CD4-positive, alpha-beta T cell treated with Interferon gamma for 1 hour (primary cell): Measurements from ENCODE around the gene ATG3.
"Not testable (repeated sequence)": the region's sequence is repeated elsewhere in the genome, so short reads cannot be mapped to it uniquely, and the experiment has no call there.

Experiments used
- DNase-seq: peaks from one replicate; pipeline ENCODE4 v3.0.0-alpha.2; 2020

Gene ATG3

DNA sequence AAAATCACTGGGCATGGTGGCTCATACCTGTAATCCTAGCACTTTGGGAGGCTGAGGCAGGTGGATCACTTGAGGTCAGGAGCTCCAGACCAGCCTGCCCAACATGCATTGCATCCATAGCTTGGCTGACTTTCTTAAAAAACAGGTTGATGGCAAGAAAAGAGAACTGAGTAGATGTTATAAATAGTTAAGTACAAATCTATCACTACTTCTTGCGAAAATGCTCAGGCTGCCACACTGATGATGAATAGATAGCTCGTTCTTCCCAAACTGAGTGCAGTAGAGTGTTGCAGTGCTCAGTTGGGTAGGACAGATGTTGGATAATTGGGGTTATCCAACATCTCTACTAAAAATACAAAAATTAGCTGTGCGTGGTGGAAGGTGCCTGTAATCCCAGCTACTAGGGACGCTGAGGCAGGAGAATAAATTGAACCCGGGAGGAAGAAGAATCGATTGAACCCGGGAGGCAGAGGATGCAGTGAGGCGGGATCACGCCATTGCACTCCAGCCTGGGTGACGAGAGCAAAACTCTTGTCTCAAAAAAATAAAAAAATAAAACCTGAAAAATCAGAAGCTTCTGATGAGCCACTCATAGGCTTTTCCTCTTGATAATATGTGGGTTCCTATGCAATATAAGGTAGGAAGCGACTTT is 63.7 kb downstream of the ATG3 start:
- DNase-seq: no peak

DNA sequence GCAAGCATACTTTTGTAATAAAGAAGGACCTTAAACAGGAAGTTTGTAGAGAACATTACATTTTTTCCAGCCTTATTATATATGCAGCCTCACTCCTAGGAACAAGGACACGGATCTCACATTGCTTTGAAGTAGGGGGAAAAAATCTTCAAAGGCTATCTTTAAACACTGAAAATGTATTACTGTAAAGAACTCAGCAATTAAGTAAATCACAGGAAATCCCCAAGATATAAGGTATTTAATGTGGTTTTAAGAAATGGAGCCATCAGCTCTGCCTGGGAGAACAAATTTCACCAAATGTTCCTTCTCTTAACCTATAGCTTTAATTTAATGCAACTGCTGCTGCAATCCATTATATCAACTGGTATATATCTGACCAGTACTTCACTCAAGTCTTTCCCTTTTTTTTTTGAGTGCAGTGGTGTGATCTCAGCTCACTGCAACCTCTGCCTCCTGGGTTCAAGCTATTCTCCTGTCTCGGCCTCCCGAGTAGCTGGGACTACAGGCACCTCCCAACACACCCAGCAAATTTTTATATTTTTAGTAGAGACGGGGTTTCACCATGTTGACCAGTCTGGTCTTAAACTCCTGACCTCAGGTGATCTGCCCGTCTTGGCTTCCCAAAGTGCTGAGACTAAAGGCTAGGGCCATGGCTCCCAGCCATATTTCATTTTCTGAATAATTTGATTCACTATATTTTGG is 65.2 kb downstream of the ATG3 start:
- no peak for DNase-seq

DNA sequence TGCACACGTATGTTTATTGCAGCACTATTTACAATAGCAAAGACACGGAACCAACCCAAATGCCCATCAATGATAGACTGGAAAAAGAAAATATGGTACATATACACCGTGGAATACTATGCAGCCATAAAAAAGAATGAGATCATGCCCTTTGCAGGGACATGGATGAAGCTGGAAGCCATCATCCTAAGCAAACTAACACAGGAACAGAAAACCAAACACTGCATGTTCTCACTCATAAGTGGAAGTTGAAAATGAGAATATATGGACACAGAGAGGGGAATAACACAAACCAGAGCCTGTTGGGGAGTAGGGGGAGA is 67.4 kb downstream of the ATG3 start:
- DNase-seq: not testable (repeated sequence)

DNA sequence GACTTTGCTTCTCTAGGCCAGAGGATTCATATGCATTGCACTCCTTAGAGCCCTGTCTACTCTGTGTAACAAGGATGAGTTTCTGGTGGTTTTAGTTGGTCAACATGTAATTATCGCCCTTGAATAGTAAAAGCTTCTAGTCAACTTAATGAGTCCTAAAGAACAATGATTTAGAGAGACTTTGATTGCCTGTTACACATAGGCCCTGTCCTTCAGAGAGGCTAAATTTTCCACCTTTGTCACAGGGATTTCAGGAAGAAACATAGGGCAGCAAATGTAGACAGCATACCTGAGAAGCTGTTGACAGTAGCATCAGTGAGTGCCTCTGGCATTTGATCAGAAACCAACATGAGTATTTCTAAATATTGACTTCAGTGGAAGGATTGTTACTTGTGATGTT is 69.6 kb downstream of the ATG3 start:
- DNase-seq: no peak

DNA sequence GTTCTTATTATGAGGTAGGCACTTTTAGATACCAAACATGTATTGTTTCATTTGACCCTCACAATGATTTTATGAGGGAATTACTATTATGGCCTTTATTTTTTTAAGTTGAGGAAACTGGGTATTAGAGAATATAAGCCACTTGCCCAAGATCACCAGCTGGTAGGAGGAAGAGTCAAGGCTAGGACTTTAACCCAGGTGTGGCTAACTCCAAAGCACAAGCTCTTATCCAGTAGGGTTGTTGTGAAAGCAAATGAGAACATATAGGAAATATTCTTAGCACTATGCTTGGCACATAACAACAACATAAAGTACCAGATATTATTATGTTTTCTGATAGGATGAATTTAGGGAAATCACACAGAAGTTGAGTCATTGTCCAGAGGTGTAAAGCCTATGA is 70.4 kb downstream of the ATG3 start:
- no peak for DNase-seq

DNA sequence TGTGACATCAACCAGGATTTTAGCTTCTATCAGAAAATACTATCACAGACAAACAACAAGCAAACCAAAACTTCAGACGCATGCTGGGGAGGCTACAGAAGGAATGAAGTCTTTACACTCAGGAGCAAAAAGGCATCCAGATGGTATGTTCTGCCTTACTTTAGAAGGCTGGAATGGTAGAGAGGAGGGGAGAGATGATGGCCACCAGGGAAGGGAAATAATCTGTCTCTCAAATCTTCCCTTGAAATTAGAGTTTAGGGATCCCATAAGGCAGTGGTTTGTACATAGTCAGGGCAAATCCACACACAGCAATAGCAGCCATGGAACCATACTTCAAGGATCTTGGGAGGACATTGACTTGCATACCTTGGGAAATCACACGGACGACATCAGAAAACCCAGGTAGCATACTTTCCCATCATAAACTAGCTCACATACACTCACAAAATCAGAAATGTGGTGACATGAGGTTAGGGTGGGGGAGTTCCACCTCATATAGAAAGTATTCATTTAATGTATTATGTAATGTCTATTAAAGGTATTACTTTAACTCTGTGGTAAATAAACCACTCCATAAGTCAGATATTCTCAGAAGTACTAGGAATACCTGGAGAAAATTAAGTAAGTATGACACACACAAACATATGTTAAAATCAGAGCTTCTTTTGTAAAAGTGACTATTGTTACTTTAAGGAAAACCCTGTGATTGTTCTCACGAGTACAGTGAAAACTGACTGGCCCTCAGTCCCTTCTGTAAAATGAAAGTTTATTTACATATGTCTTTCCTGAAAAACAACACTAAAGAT is 71.9 kb downstream of the ATG3 start:
- no peak for DNase-seq

DNA sequence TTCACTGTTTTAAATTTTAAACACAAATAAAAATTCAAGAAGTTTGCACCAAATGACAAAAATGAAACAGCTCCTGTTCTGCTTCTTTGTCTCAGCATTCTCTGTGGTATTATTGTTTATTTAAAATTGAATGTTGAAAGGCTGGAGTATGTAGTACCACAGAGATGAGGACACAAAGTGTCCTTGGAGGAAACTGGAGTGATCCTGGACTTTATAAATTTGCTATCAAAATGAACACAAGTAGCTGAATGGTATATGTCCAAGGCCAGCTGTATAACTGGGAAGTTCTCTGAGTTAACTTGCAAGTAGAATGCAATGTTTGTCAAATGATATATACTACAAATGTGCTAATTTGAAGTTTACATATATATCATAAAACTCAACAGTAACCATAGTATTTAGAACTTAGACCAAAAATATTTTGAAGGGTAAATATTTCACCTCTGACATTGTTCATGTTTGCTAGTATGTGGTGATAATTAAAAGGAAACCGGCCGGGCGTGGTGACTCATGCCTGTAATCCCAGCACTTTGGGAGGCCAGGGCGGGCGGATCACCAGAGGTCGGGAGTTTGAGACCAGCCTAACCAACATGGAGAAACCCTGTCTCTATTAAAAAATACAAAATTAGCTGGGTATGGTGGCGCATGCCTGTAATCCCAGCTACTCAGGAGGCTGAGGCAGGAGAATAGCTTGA is 74.8 kb downstream of the ATG3 start:
- DNase-seq: no peak

DNA sequence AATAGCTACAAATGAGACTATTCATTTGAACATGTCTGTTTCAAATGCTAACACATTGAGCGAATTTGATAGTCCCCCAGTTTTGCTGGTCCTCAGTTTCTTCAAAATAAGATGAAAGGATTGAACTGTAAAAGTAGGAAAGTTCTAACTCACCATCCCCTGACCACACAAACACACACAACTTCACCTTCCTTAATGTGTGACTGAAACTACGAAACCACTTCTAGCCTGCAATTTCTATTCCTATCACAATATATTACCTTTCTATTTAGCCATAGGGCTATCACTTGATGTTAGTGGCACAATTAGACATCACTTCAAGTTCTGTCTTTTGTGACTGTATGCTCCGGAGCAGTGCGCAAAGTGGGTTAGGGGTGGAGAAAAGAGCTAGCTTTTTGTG is 77.4 kb downstream of the ATG3 start:
- DNase-seq: no peak

DNA sequence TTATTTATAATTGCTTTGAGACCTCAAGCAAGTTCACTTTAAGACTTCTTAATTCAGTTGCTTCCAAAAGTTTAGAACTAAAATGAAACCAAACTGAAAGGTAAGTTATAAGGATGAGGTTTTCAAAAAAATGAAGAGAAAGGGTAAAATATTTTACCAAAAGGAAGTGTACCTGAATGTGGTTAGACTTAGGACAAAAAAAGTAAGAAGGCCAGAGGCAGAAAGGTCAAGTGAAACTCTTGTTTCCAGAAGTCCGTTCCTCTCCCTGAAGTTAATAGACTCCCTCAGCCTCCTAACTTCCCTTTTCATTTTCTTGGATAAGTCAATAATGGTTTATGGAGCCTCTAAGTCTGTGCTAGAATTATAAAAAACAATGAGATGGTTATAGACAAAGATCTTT is 79.1 kb downstream of the ATG3 start:
- DNase-seq: no peak
